NB4 (cell line): ENCODE results near the gene MED22.

Experiments used
- MYC ChIP-seq: IDR thresholded peaks from 2 replicates; pipeline ENCODE4 v1.6.1; 2011; ENCODE audit warnings: low read depth, low read length
- TF ChIP-seq, protein P1 (sequence below): IDR thresholded peaks from one replicate; pipeline ENCODE4 v1.5.1; 2012; ENCODE audit warnings: low read depth, low read length

GRCh38 chr9:133377721-133378216 is 29.8 kb upstream of the MED22 start:
- no peak for TF ChIP-seq MYC
- TF ChIP-seq, protein P1, sequence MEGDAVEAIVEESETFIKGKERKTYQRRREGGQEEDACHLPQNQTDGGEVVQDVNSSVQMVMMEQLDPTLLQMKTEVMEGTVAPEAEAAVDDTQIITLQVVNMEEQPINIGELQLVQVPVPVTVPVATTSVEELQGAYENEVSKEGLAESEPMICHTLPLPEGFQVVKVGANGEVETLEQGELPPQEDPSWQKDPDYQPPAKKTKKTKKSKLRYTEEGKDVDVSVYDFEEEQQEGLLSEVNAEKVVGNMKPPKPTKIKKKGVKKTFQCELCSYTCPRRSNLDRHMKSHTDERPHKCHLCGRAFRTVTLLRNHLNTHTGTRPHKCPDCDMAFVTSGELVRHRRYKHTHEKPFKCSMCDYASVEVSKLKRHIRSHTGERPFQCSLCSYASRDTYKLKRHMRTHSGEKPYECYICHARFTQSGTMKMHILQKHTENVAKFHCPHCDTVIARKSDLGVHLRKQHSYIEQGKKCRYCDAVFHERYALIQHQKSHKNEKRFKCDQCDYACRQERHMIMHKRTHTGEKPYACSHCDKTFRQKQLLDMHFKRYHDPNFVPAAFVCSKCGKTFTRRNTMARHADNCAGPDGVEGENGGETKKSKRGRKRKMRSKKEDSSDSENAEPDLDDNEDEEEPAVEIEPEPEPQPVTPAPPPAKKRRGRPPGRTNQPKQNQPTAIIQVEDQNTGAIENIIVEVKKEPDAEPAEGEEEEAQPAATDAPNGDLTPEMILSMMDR, result no peak
